ENCODE results near the gene AFAP1.
A peak's percentile ranks its signal among the peaks of the same experiment; 100 is the strongest.

Gene AFAP1

DNA sequence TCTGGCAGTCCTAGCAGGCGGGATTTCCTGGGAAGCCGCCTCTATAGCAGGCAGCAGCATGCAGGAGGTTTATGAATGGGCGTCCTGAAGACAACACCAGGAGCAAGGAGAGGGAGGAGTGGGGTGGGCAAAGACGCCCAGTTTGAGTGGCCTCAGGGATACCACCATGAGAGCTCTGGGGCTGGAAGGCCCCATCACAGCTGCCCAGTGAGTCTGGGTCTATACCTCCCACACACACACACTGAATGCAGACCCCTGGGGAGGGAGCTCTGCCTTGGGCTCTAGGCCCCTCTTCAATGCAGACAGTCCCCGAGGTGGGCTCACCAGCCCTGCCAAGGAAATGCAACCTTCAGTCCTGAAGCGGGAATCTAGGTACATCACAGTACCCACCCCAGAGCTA, 98.6 kb downstream of the AFAP1 start:
- DNase-seq (ENCODE audit: low read depth), result no peak

DNA sequence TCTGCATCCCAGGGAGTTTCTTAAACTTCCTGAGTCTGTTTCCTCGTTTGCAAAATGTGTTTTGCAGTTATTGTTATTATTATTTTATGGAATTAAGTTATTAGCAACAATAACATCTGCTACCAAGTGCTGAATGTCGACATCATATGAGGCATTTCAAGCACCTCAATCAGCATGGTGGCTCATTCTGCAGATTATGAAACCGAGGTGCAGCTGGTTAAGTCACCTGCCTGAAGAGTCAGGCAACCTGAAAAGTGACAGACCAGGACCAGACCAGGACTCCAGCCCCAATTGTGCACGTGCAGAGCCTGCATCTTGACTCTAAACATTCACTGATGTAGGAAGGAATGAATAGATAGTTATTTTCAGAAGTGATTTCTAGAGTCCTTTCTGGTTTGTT, 99.8 kb downstream of the AFAP1 start:
- no peak for DNase-seq (ENCODE audit: low read depth)

- DNase-seq (ENCODE audit: low read depth), result no peak
Observed at GRCh38 chr4:7838136-7838782, 101.4 kb downstream of the AFAP1 start.

DNA sequence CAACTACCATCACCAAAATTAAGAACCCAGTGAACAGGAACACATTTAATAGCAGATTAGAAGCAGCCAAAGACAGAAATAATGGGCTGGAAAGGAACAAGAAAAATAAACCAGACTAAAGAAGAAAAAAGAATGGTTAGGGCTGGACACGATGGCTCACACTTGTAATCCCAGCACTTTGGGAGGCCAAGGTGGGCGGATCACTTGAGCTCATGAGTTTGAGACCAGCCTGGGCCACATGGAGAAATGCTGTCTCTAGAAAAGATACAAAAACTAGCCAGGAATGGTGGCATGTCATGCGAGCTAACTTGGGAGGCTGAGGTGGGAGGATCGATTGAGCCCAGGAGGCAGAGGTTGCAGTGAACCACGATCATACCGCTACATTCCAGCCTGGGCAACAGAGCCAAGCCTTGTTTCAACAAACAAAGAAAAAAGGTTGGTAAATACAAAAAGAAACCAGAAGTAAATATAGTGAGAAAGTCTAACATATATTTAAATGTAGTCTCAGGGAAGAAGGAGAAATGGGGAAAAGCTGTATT, 102.0 kb downstream of the AFAP1 start:
- no peak for DNase-seq (ENCODE audit: low read depth)

DNA sequence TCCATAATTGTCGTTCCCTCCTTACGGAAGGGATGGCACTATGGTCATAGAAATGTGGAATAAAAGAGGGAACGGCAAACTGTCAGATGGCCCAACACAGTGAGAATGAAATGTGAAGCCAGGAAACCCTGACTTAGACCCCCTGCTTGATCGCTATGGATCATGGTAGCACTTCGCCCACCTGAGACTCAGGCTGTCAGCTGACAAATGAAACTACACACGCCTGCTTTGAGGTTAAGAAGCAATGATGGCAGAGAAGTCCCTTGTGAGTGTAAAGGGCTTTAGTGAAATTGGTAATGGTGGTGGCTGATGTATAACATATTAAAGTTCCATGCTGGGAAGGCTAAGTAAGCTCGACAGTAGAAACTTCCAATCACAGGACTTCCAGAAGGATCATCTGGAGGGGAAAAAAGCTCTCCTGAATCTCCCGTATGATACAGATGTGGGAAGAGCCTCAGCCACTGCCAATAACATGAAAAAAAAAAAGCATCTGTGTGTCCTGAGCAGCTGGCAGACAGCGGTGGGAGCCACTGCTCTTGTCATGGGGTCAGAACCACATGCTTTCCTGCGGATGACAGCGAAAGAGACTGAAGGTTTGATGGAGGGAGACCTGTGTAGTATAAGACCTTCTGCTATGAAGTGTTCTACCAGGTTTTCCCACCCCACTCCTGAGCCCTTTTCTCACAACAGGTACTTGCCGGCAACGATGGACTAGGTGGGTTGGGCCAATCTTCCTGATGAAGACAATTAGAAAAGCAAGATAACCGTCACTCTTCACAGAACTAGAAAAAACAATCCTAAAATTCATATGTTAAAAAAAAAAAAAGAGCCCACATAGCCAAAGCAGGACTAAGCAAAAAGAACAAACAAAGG, 107.6 kb downstream of the AFAP1 start:
- DNase-seq (ENCODE audit: low read depth), result no peak

DNA sequence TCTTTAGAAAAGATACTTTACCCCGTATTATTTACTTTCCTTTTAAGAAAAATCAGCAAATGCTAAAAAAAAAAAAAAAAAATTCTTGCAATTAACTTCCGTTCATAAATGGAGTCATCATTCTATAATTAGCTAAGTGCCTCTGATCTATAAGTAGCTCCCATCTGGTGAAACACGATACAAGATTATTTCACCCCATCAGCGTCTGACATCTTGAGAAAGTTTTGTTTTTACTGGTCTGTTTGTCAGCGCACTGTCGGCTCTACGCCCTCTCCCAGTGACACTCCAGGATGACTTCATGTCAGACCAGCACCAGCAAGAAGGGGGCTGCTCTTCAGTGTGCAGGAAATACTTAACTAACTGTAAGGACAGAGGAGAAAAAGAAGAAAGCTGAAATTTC, 108.3 kb downstream of the AFAP1 start:
- peak; percentile 65 for DNase-seq (ENCODE audit: low read depth)

- DNase-seq (ENCODE audit: low read depth), result no peak
Observed at GRCh38 chr4:7830747-7831146, 108.9 kb downstream of the AFAP1 start.

DNA sequence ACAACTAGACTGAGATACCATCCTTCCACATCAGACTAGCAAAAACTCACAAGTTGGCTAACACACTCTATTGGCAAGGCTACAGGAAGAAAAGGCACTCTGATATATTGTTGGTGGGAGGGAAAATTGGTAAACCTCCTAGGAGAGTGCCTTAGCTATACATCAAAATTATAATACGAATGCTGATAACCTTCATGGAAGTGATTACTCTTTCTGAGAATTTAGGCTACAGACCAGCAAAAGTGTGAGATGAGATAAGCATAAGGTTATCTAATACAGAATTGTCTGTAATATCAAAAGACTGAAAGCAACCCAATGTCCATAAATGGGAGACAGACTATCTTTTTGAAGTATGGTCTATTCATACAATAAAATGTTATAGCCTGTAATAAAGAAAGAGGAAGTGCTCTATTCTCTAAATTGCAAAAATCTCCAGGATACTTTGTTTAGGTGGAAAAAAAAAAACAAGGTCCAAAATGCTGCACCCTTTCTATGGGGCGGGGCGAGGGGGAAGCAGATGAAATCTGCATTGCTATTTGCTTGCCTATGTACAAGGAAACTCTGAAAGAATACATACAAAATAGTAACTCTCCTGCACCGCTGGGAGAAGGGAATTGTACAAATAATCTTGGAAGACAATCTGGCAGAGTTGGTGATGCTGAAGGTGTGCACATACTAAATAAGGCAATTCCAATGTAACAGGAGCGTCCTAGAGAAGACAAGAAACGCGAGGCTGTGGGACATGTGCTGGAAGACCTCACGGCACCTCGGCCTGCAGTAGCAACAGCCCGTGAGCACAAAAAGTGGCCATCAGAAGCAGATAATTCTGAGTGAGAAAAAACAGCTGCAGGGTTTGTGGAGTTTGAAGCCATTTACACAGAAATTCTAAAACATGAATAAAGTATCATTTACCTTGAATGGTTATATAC, 109.7 kb downstream of the AFAP1 start:
- DNase-seq (ENCODE audit: low read depth), result no peak

GRCh38 chr4:7828793-7829301, 110.8 kb downstream of the AFAP1 start:
- peak; percentile 45 for DNase-seq (ENCODE audit: low read depth)

GRCh38 chr4:7828011-7828720, 111.5 kb downstream of the AFAP1 start:
- peak; percentile 99 for DNase-seq (ENCODE audit: low read depth)

GRCh38 chr4:7827566-7827965, 112.1 kb downstream of the AFAP1 start:
- DNase-seq (ENCODE audit: low read depth), result no peak

DNA sequence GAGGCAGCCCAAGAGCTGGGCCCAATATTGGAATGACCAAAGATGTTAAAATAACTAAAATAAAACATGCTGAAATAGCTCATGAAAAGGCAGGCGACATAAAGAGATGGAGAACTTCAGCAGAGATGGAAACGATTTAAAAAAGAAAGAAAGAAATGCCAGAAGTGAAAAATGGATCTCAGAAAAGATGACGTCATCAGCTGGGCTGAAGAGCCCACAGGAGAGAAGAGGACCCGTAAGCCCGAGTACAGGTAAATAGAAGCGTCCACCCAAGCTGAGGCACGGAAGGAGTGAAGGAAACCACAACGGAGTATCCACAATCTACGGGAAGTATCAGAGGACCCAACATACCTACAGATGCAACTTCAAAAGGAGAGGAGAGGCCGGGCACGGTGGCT, 112.8 kb downstream of the AFAP1 start:
- DNase-seq (ENCODE audit: low read depth), result no peak

GRCh38 chr4:7826176-7826908, 113.3 kb downstream of the AFAP1 start:
- no peak for DNase-seq (ENCODE audit: low read depth)

- peak; percentile 67 for DNase-seq (ENCODE audit: low read depth)
Observed at GRCh38 chr4:7824218-7824617, 115.4 kb downstream of the AFAP1 start.

- peak; percentile 25 for DNase-seq (ENCODE audit: low read depth)
Observed at GRCh38 chr4:7823416-7823824, 116.2 kb downstream of the AFAP1 start.

- DNase-seq (ENCODE audit: low read depth), result no peak
Observed at GRCh38 chr4:7822877-7823276, 116.8 kb downstream of the AFAP1 start.

DNA sequence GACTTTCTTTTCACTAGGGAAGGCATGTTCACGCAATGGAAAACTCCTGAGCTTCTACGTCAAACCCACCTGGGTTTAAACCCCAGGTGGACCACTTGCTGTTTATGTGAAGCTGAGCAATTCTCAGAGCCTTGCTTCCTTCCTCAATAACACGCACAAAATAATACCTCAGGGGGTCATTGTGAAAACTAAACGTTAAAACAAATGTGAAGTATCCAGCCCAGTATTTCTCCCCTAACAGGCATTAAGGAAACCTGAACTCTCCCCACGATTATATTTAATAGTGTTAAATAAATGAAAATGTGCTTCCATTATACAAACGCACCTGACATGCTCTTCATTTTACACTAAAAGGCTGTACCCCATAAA, 117.5 kb downstream of the AFAP1 start:
- no peak for DNase-seq (ENCODE audit: low read depth)

- DNase-seq (ENCODE audit: low read depth), result peak; percentile 32
Observed at GRCh38 chr4:7821245-7822136, 118.2 kb downstream of the AFAP1 start.

- DNase-seq (ENCODE audit: low read depth), result peak; percentile 33
Observed at GRCh38 chr4:7820031-7820818, 119.4 kb downstream of the AFAP1 start.

All from stromal cell of bone marrow (primary cell).